Stimulated activated CD8-positive, alpha-beta memory T cell treated with anti-CD3 and anti-CD28 coated beads, Interleukin-12 subunit alpha, Interleukin-12 subunit beta, amount 100 ng/mL, for 24 hours (primary cell): ENCODE results near the gene AQP1.

Source experiments
- DNase-seq: peaks from one replicate; pipeline ENCODE4 v3.0.0-alpha.2; 2020; ENCODE audit errors: extremely low read depth

Gene AQP1

DNA sequence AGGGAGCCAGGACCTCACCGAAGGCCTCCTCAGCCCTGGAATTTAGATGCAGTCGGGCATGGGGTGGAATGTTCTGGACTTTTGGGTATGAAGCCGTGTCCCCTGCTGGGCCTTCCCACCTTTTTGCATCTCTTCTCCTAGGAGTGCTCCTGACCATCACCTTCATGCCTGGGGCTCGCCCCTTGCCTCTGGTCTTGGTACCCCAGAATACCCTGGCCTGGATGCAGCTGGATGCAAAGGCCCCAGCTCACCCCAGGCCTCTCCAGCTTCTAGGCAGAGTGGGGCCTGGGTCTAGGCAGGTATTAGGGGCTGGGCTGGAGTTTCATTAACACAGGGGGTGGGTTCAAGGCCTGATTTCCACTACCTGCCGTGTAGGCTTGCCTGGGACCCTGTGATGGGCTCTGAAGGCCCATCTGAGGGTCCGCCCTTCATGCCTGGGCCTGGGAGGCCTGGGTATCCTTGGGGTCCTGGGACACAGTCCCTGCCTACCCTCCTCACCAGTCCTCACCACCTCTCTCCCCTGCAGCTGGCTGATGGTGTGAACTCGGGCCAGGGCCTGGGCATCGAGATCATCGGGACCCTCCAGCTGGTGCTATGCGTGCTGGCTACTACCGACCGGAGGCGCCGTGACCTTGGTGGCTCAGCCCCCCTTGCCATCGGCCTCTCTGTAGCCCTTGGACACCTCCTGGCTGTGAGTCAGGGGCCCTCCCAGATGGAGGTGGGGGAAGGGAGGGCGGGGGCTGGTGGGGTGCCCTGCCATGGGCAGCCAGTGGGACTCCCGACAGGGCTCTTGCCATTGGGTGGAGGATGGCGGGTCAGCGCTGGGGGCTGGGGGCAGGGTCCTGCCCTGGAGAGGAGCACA, 10.1 kb downstream of the AQP1 start:
- no peak for DNase-seq

GRCh38 chr7:30922596-30922995, 10.9 kb downstream of the AQP1 start:
- no peak for DNase-seq

DNA sequence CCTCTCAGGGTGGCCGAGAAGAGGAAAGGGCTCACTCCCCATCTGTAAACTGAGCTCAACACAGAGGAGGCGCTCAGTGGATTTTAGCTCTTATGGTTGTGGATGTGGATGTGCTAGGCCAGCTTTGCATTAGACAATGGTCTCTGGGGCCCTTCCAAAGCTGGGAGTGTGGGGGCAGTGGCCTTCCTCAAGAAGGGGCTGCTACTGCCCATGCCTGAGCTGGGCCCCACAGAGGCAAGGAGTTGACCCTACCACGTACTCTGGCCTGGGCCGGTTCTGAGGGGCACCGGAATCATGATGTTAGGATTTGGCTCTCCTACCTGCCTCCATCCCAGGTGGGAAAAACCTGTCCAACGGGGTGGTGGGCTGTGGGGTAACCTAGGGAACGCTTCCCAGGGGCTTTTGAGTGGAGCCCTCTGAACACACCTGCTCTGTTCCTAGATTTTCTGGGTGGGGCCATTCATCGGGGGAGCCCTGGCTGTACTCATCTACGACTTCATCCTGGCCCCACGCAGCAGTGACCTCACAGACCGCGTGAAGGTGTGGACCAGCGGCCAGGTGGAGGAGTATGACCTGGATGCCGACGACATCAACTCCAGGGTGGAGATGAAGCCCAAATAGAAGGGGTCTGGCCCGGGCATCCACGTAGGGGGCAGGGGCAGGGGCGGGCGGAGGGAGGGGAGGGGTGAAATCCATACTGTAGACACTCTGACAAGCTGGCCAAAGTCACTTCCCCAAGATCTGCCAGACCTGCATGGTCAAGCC, 11.5 kb downstream of the AQP1 start:
- DNase-seq: no peak

DNA sequence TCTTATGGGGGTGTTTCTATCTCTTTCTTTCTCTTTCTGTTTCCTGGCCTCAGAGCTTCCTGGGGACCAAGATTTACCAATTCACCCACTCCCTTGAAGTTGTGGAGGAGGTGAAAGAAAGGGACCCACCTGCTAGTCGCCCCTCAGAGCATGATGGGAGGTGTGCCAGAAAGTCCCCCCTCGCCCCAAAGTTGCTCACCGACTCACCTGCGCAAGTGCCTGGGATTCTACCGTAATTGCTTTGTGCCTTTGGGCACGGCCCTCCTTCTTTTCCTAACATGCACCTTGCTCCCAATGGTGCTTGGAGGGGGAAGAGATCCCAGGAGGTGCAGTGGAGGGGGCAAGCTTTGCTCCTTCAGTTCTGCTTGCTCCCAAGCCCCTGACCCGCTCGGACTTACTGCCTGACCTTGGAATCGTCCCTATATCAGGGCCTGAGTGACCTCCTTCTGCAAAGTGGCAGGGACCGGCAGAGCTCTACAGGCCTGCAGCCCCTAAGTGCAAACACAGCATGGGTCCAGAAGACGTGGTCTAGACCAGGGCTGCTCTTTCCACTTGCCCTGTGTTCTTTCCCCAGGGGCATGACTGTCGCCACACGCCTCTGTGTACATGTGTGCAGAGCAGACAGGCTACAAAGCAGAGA, 12.2 kb downstream of the AQP1 start:
- no peak for DNase-seq

GRCh38 chr7:30924624-30925023, 13.0 kb downstream of the AQP1 start:
- no peak for DNase-seq

DNA sequence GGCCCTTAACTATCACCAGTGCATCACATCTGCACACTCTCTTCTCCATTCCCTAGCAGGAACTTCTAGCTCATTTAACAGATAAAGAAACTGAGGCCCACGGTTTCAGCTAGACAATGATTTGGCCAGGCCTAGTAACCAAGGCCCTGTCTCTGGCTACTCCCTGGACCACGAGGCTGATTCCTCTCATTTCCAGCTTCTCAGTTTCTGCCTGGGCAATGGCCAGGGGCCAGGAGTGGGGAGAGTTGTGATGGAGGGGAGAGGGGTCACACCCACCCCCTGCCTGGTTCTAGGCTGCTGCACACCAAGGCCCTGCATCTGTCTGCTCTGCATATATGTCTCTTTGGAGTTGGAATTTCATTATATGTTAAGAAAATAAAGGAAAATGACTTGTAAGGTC, 13.5 kb downstream of the AQP1 start:
- no peak for DNase-seq

- DNase-seq: no peak
Measured at GRCh38 chr7:30925913-30926312, 14.3 kb downstream of the AQP1 start.

GRCh38 chr7:30926313-30926712, 14.7 kb downstream of the AQP1 start:
- no peak for DNase-seq

DNA sequence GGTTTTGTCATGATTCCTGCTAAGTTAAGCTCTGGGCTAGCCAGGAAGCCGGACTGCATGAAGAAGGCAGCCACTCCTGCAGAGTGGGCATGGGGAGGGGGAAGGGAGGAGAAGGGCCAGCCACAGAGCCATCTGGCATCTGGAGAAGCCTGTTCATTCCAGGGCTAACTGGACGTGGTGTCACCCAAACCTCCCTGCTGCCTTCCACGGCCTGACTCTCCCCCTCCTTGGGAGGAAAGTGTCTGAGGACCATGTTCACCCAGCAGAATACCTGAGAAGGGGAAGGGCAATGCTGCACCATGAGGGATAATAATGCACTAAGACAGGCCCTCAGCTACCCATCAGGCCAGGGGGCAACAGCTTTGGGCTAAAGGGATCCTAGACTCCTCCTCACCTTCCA, 15.4 kb downstream of the AQP1 start:
- DNase-seq: no peak

DNA sequence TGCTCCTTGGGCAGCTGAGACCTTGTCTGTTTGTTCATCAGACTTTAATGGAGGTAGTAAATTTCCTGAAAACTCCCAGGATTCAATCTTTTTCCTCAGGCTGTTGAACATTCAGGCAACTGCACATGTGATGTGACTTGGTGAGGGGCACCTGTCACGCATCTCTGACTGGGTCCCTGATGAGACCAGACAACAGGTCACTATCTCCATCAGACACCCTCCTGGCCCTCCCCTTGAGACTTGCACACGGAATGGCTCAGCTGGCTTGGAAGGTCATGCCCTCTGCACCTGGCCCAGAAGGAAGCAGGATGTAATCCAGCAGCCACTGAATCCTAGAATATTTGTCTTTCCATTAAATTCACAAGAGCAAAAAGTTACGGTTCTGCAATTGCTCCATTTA, 15.9 kb downstream of the AQP1 start:
- no peak for DNase-seq

- DNase-seq: no peak
Measured at GRCh38 chr7:30928254-30928872, 16.7 kb downstream of the AQP1 start.

GRCh38 chr7:30929686-30930085, 18.0 kb downstream of the AQP1 start:
- DNase-seq: no peak

DNA sequence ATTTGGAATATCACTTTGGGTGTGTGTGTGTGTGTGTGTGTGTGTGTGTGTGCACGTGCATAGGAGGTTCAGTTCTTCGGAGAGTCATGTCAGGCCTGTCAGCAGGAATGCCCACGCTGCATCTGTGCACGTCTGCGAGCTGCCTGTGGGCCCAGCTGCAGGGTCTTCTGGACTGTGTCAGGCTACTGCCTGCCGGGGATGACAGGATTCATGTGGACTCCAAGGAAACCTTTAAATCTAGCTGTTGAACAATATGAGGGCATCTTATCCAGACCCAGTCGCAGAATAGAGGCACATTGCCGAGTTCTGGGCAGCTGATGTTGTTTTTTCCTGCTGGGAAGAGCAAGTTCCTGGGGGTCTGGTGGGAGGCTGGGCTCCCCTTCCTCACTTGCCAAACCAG, 19.0 kb downstream of the AQP1 start:
- DNase-seq: no peak

GRCh38 chr7:30931161-30931928, 19.7 kb downstream of the AQP1 start:
- no peak for DNase-seq

- DNase-seq: no peak
Measured at GRCh38 chr7:30931929-30932540, 20.4 kb downstream of the AQP1 start.

GRCh38 chr7:30932562-30932961, 20.9 kb downstream of the AQP1 start:
- DNase-seq: no peak

DNA sequence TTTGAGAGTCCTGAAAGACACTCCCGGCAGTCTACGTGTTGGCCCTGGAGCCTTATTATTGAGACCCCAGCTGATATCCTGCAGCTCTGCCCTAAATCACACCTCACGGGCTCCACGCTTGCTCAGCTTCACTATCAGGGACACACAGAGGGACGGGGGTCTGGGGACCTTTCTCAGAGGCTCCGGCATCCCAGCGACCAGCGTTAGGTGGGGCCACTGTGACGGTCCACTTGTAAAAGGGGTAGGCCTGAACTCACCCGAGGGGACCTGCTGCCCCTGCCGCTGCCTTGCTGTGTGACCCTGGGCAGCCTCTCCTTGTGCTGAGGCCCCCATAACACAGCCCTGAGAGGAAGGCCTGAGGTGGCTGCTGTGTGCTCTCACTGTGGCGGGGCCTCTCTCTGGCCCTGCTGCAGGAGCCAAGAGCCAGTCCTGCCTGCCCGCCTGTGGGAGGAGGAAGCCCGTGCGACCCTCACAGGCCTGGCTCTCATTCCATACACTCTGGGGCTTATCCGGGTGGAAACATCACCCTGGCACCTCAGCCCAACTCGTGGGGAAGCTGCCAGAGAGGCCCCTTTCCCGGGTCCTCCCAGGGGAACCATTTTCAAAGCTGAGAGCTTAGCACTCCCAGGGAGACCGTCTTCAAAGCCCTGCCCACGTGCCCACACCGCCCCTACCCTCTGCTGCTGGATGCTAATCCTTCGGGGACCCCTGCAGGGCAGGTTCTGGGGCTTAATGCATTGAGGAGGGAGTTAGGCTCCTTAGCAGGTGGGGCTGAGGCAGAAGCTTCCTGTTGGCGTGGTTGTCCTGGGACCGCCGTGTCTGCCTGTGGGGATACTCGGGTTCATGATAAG, 21.7 kb downstream of the AQP1 start:
- no peak for DNase-seq

GRCh38 chr7:30934225-30934624, 22.6 kb downstream of the AQP1 start:
- DNase-seq: no peak

DNA sequence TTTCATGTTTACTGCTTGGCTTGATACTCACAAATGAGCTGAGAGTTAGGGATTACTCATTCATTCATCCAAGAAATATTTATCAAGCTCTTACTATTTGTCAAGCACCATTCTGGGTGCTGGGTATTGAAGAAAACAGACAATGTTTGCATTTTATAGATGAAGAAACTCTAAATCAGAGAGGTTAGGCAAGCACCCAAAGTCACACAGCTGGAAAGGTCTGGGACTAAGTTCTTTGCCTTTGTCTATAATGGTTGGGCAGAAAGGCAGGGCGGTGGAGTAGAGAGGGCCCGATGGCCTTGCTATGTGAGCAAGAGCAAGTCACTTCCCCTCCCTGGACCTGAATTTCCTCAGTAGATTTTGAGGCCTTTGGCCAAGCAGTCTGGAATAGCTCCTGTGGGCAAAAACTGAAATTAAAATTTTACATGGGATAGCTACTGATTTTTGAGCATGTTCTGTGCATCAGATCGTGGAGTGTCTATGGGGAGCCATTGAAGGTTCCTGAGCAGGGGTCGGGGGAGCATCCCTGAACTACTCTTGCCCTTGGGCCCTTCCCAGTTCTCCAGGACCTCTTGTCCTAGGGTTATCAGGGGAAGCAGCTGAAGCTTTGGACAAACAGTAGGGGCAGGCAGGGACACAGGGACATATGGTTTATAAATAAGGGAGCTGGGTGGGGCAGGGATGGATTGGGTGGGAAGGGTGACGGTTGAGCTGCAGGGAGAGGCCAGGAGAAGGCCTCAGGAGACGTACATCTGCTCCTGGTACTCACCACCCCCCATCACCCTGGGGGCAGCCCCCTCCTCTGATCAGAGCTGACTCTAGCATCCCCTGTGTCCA, 23.3 kb downstream of the AQP1 start:
- no peak for DNase-seq
